Upper lobe of left lung (tissue), 6 donors: ENCODE results near the gene MTRF1. TPM values are rescaled to one million over a fixed set of nuclear protein-coding genes. Genes with fewer than 3 reads are reported as not detected.

Experiments
- ATAC-seq, 2 donors: fragments of 200-7000 bp; cut with Tn5 transposase; one replicate each; pipeline ENCODE4 v1.9.1; 2022; ENCODE audit warnings: mild to moderate bottlenecking in 2 of 2, moderate library complexity in 2 of 2; ENCODE audit not compliant: low FRiP score in 2 of 2
- DNase-seq, 2 donors: peaks; one replicate each; pipeline ENCODE4 v3.0.0-alpha.2; 2019 to 2020
- H3K27ac ChIP-seq, 4 donors: fragments of 200-600 bp; sonication (generic); one replicate each; pipeline ENCODE4 v1.5.1; 2016 to 2019
- H3K27me3 ChIP-seq, 4 donors: fragments of 200-600 bp; sonication (generic); one replicate each; pipeline ENCODE4 v1.5.1; 2017 to 2019
- H3K36me3 ChIP-seq, 4 donors: fragments of 200-600 bp; sonication (generic); one replicate each; pipeline ENCODE4 v1.5.1; 2016 to 2019
- H3K4me1 ChIP-seq, 4 donors: fragments of 200-600 bp; sonication (generic); one replicate each; pipeline ENCODE4 v1.5.1; 2018 to 2019
- H3K4me3 ChIP-seq, 4 donors: fragments of 200-600 bp; sonication (generic); one replicate each; pipeline ENCODE4 v1.5.1; 2017 to 2019; ENCODE audit warnings: mild to moderate bottlenecking in 2 of 4, moderate library complexity in 1 of 4
- H3K9me3 ChIP-seq, 4 donors: fragments of 200-600 bp; sonication (generic); one replicate each; pipeline ENCODE4 v1.5.1; 2018 to 2019
- CTCF ChIP-seq, 6 experiments: fragments of 450-650 bp in 4 of 6; fragments of 200-600 bp in 2 of 6; sonication (generic) in 2 of 6; IDR thresholded peaks; one replicate each; pipeline ENCODE4 v1.5.1; 2016 to 2019; ENCODE audit warnings: antibody characterized with exemption in 6 of 6
- EP300 ChIP-seq, 4 donors: sonication (generic); formaldehyde crosslinking; IDR thresholded peaks; one replicate each; pipeline ENCODE4 v1.5.1; 2017; ENCODE audit warnings: antibody characterized with exemption in 4 of 4, control low read depth in 2 of 4
- POLR2A ChIP-seq, 4 donors: fragments of 450-650 bp; IDR thresholded peaks; one replicate each; pipeline ENCODE4 v1.5.1; 2016 to 2017; ENCODE audit warnings: antibody characterized with exemption in 4 of 4, mild to moderate bottlenecking in 2 of 4
- POLR2AphosphoS5 ChIP-seq, 2 donors: sonication (generic); formaldehyde crosslinking; IDR thresholded peaks; one replicate each; pipeline ENCODE4 v1.5.1; 2017; ENCODE audit warnings: antibody characterized with exemption in 2 of 2
- WGBS, 2 donors: methylation state at CpG; one replicate each; pipeline ENCODE4 v1.1.5; 2017 to 2018; 5-methylcytosine and 5-hydroxymethylcytosine counted together
- total RNA-seq, 6 donors: library from RNA; depleted of rRNA in 4 of 6; stranded (reverse); fragments of >200 nt in 4 of 6; gene quantifications; one replicate each; pipeline versions ENCODE4 v1.1.0 to v1.2.1, GENCODE V29; 2016 to 2021
- donor health status: DM: no; HTN: no; CAD: no; lungs with moderate emphysema.
- donor health status: DM: no; HTN: yes; CAD: no; lungs with severe emphysema.

MTRF1 gene
- total RNA-seq, 6 donors from 2014 or later = 7.8 to 35.6 (median 9.4) TPM

GRCh38 chr13:41276824-41277223 lies 13.4 kb upstream of the MTRF1 start:
- Histone ChIP-seq H3K4me3 (no peak overlapping the region), H3K4me1 (no peaks in the 10 kb centered on the region), H3K27ac (no peak overlapping the region), H3K9me3 (no peaks in the 10 kb centered on the region), H3K27me3 (no peaks in the 10 kb centered on the region), H3K36me3 (no peaks in the 10 kb centered on the region)
- TF ChIP-seq POLR2A (IDR thresholded peaks at IDR 0.05) = no peak
- TF ChIP-seq POLR2AphosphoS5 (IDR thresholded peaks at IDR 0.05) = no peak
- TF ChIP-seq CTCF (IDR thresholded peaks at IDR 0.05) = no peak
- no peak for TF ChIP-seq EP300 (IDR thresholded peaks at IDR 0.05)
- DNase-seq (no peak), ATAC-seq (no peak)

- DNase-seq (no peak), ATAC-seq (no peak)
- TF ChIP-seq CTCF (IDR thresholded peaks at IDR 0.05) = no peak
- no peak for TF ChIP-seq POLR2AphosphoS5 (IDR thresholded peaks at IDR 0.05)
- TF ChIP-seq EP300 (IDR thresholded peaks at IDR 0.05) = no peak
- TF ChIP-seq POLR2A (IDR thresholded peaks at IDR 0.05) = no peak
- no peak overlapping the region for H3K4me3 ChIP-seq
- no peaks in the 10 kb centered on the region for H3K9me3 ChIP-seq
- H3K36me3 ChIP-seq = no peaks in the 10 kb centered on the region
- H3K4me1 ChIP-seq = no peaks in the 10 kb centered on the region
- no peaks in the 10 kb centered on the region for H3K27me3 ChIP-seq
- 94 to 96% methylated on average over 11 of the region's 11 CpGs for WGBS, 2 donors
- H3K27ac ChIP-seq = no peak overlapping the region
These were observed 11.5 kb upstream of the MTRF1 start for GRCh38 chr13:41274881-41275280.

- WGBS, 2 donors = 70 to 79% methylated on average over 3 of the region's 3 CpGs
- Histone ChIP-seq H3K4me1 (no peaks in the 10 kb centered on the region), H3K27me3 (no peaks in the 10 kb centered on the region), H3K9me3 (peaks cover 0 to 4% (median 0%) of the 10 kb centered on the region in 4 donors), H3K27ac (no peak overlapping the region), H3K4me3 (no peak overlapping the region), H3K36me3 (no peaks in the 10 kb centered on the region)
- no peak for DNase-seq
- TF ChIP-seq EP300 (IDR thresholded peaks at IDR 0.05) (no peak), POLR2AphosphoS5 (IDR thresholded peaks at IDR 0.05) (no peak), POLR2A (IDR thresholded peaks at IDR 0.05) (no peak), CTCF (IDR thresholded peaks at IDR 0.05) (no peak)
- no peak for ATAC-seq
These were observed 10.6 kb upstream of the MTRF1 start for GRCh38 chr13:41273831-41274441.

GRCh38 chr13:41271456-41272285 lies 8.3 kb upstream of the MTRF1 start:
- Histone ChIP-seq H3K4me1 (no peaks in the 10 kb centered on the region), H3K9me3 (peaks cover 0 to 15% (median 2%) of the 10 kb centered on the region in 4 donors), H3K36me3 (no peaks in the 10 kb centered on the region), H3K4me3 (no peak overlapping the region), H3K27me3 (no peaks in the 10 kb centered on the region), H3K27ac (no peak overlapping the region)
- no peak for TF ChIP-seq POLR2A (IDR thresholded peaks at IDR 0.05)
- no peak for TF ChIP-seq POLR2AphosphoS5 (IDR thresholded peaks at IDR 0.05)
- no peak for TF ChIP-seq EP300 (IDR thresholded peaks at IDR 0.05)
- no peak for TF ChIP-seq CTCF (IDR thresholded peaks at IDR 0.05)
- DNase-seq (no peak), ATAC-seq (no peak)
- WGBS, 2 donors = 78 to 85% methylated on average over 6 of the region's 6 CpGs
